ENCODE results near the gene FRYL.
"Not testable (repeated sequence)": the region's sequence is repeated elsewhere in the genome, so short reads cannot be mapped to it uniquely, and the experiment has no call there.

FRYL gene

GRCh38 chr4:48813964-48814363, 33.9 kb upstream of the FRYL start:
- no peak for TF ChIP-seq CTCF (IDR thresholded peaks at IDR 0.05; ENCODE audit: low read depth, low read length)
- Histone ChIP-seq H3K4me3 (ENCODE audit: low read depth, low read length) (no peak overlapping the region), H3K9me3 (ENCODE audit: severe bottlenecking) (no peaks in the 10 kb centered on the region), H3K36me3 (no peaks in the 10 kb centered on the region), H3K27ac (no peak overlapping the region; the same call in 1 of the 2 replicates), H3K27me3 (ENCODE audit: insufficient read depth, low read depth, severe bottlenecking) (no peaks in the 10 kb centered on the region)
- peak; percentile 67 for DNase-seq

GRCh38 chr4:48812866-48813265, 32.8 kb upstream of the FRYL start:
- Histone ChIP-seq H3K36me3 (no peaks in the 10 kb centered on the region), H3K27me3 (ENCODE audit: insufficient read depth, low read depth, severe bottlenecking) (no peaks in the 10 kb centered on the region), H3K9me3 (ENCODE audit: severe bottlenecking) (no peaks in the 10 kb centered on the region), H3K4me3 (ENCODE audit: low read depth, low read length) (no peak overlapping the region), H3K27ac (no peak overlapping the region)
- DNase-seq: no peak
- no peak for TF ChIP-seq CTCF (IDR thresholded peaks at IDR 0.05; ENCODE audit: low read depth, low read length)

- peak; percentile 31 for DNase-seq
- H3K27me3 ChIP-seq (ENCODE audit: insufficient read depth, low read depth, severe bottlenecking): no peaks in the 10 kb centered on the region
- H3K4me3 ChIP-seq (ENCODE audit: low read depth, low read length): no peak overlapping the region
- H3K27ac ChIP-seq: no peak overlapping the region
- no peaks in the 10 kb centered on the region for H3K9me3 ChIP-seq (ENCODE audit: severe bottlenecking)
- H3K36me3 ChIP-seq: no peaks in the 10 kb centered on the region
- TF ChIP-seq CTCF (IDR thresholded peaks at IDR 0.05; ENCODE audit: low read depth, low read length): no peak
These were observed 24.7 kb upstream of the FRYL start for GRCh38 chr4:48804584-48805301.

GRCh38 chr4:48801016-48801715, 21.1 kb upstream of the FRYL start:
- Histone ChIP-seq H3K4me3 (ENCODE audit: low read depth, low read length) (no peak overlapping the region), H3K27ac (no peak overlapping the region), H3K27me3 (ENCODE audit: insufficient read depth, low read depth, severe bottlenecking) (no peaks in the 10 kb centered on the region), H3K36me3 (no peaks in the 10 kb centered on the region), H3K9me3 (ENCODE audit: severe bottlenecking) (no peaks in the 10 kb centered on the region)
- TF ChIP-seq CTCF (IDR thresholded peaks at IDR 0.05; ENCODE audit: low read depth, low read length): no peak
- DNase-seq: no peak

GRCh38 chr4:48800155-48800554, 20.1 kb upstream of the FRYL start:
- DNase-seq; H3K36me3 ChIP-seq; H3K27me3 ChIP-seq (ENCODE audit: insufficient read depth, low read depth, severe bottlenecking); H3K27ac ChIP-seq; H3K9me3 ChIP-seq (ENCODE audit: severe bottlenecking); H3K4me3 ChIP-seq (ENCODE audit: low read depth, low read length): not testable (repeated sequence)

GRCh38 chr4:48799157-48799556, 19.1 kb upstream of the FRYL start:
- Histone ChIP-seq H3K9me3 (ENCODE audit: severe bottlenecking) (no peaks in the 10 kb centered on the region), H3K27ac (no peak overlapping the region), H3K4me3 (ENCODE audit: low read depth, low read length) (no peak overlapping the region), H3K27me3 (ENCODE audit: insufficient read depth, low read depth, severe bottlenecking) (no peaks in the 10 kb centered on the region), H3K36me3 (no peaks in the 10 kb centered on the region)
- no peak for TF ChIP-seq CTCF (IDR thresholded peaks at IDR 0.05; ENCODE audit: low read depth, low read length)
- no peak for DNase-seq

Data from WERI-Rb-1 (cell line).